SK-N-SH treated with all-trans-retinoic acid at 6 μM for 48 hours (cell line): ENCODE results near the gene RABGGTA.

Experiments used
- ATAC-seq: fragments of 200-7000 bp; cut with Tn5 transposase; 3 replicates; pipeline ENCODE4 v1.9.1; 2020; ENCODE audit warnings: mild to moderate bottlenecking, moderate library complexity
- ARNTL ChIP-seq: fragments of 450-650 bp; formaldehyde crosslinking; IDR thresholded peaks from 2 replicates; pipeline ENCODE4 v1.5.0; 2020; ENCODE audit warnings: low read depth, mild to moderate bottlenecking, moderate library complexity, borderline replicate concordance
- BACH2 ChIP-seq: fragments of 250-450 bp; sonication (Bioruptor Pico); IDR thresholded peaks from 2 replicates; pipeline ENCODE4 v1.9.0; 2021; ENCODE audit warnings: mild to moderate bottlenecking, borderline replicate concordance
- CSDC2 ChIP-seq: fragments of 250-450 bp; sonication (Bioruptor Pico); IDR thresholded peaks from 2 replicates; pipeline ENCODE4 v1.5.0; 2020; ENCODE audit warnings: mild to moderate bottlenecking, moderate library complexity
- ESRRG ChIP-seq: fragments of 250-450 bp; sonication (Bioruptor Pico); IDR thresholded peaks from 2 replicates; pipeline ENCODE4 v1.6.1; 2021; ENCODE audit warnings: mild to moderate bottlenecking
- GLIS3 ChIP-seq: fragments of 250-450 bp; sonication (Bioruptor Pico); IDR thresholded peaks from 2 replicates; pipeline ENCODE4 v1.5.0; 2020; ENCODE audit warnings: mild to moderate bottlenecking, moderate library complexity
- ISL1 ChIP-seq: fragments of 250-450 bp; sonication (Bioruptor Pico); IDR thresholded peaks from 2 replicates; pipeline ENCODE4 v2.1.2; 2022; ENCODE audit warnings: mild to moderate bottlenecking, moderate library complexity
- OSR1 ChIP-seq: fragments of 250-450 bp; sonication (Bioruptor Pico); IDR thresholded peaks from 2 replicates; pipeline ENCODE4 v1.8.0; 2022; ENCODE audit warnings: moderate library complexity, mild to moderate bottlenecking, inconsistent platforms
- PPARA ChIP-seq: fragments of 250-450 bp; sonication (Bioruptor Pico); IDR thresholded peaks from 2 replicates; pipeline ENCODE4 v1.5.0; 2020; ENCODE audit warnings: mild to moderate bottlenecking, borderline replicate concordance
- RARB ChIP-seq: fragments of 250-450 bp; sonication (Bioruptor Pico); IDR thresholded peaks from 2 replicates; pipeline ENCODE4 v1.8.0; 2021; ENCODE audit warnings: mild to moderate bottlenecking, moderate library complexity
- SNAI2 ChIP-seq: fragments of 250-450 bp; sonication (Bioruptor Pico); IDR thresholded peaks from 2 replicates; pipeline ENCODE4 v1.5.0; 2020; ENCODE audit warnings: mild to moderate bottlenecking, moderate library complexity
- TCF4 ChIP-seq: fragments of 250-450 bp; sonication (Bioruptor Pico); IDR thresholded peaks from 2 replicates; pipeline ENCODE4 v1.8.0; 2021; ENCODE audit warnings: mild to moderate bottlenecking, moderate library complexity, borderline replicate concordance
- TOX ChIP-seq: fragments of 250-450 bp; sonication (Bioruptor Pico); IDR thresholded peaks from 2 replicates; pipeline ENCODE4 v1.8.0; 2021; ENCODE audit warnings: mild to moderate bottlenecking, moderate library complexity, borderline replicate concordance
- ZC3H10 ChIP-seq: fragments of 250-450 bp; sonication (Bioruptor Pico); IDR thresholded peaks from 2 replicates; pipeline ENCODE4 v1.5.1; 2021; ENCODE audit warnings: mild to moderate bottlenecking, moderate library complexity
- ZFP30 ChIP-seq: fragments of 450-650 bp; formaldehyde crosslinking; IDR thresholded peaks from 2 replicates; pipeline ENCODE4 v1.5.0; 2022; ENCODE audit warnings: mild to moderate bottlenecking, moderate library complexity
- ZNF565 ChIP-seq: fragments of 450-650 bp; formaldehyde crosslinking; conservative IDR thresholded peaks from 2 replicates; pipeline ENCODE4 v1.5.0; 2020; ENCODE audit warnings: low read depth, mild to moderate bottlenecking, moderate library complexity
- ZNF70 ChIP-seq: fragments of 450-650 bp; formaldehyde crosslinking; IDR thresholded peaks from 2 replicates; pipeline ENCODE4 v1.5.0; 2020; ENCODE audit warnings: mild to moderate bottlenecking, moderate library complexity
- ZNF8 ChIP-seq: fragments of 450-650 bp; formaldehyde crosslinking; IDR thresholded peaks from 2 replicates; pipeline ENCODE4 v1.5.0; 2020; ENCODE audit warnings: mild to moderate bottlenecking, moderate library complexity
- TF ChIP-seq, protein P1 (sequence below): fragments of 250-450 bp; sonication (Bioruptor Pico); IDR thresholded peaks from 2 replicates; pipeline ENCODE4 v1.8.0; 2021; ENCODE audit warnings: low read depth, mild to moderate bottlenecking, moderate library complexity, borderline replicate concordance
- TF ChIP-seq, protein P2 (sequence below): fragments of 250-450 bp; sonication (Bioruptor Pico); IDR thresholded peaks from 2 replicates; pipeline ENCODE4 v1.5.0; 2020; ENCODE audit warnings: mild to moderate bottlenecking, moderate library complexity
- TF ChIP-seq, protein P3 (sequence below): fragments of 250-450 bp; sonication (Bioruptor Pico); IDR thresholded peaks from 2 replicates; pipeline ENCODE4 v1.5.1; 2021; ENCODE audit warnings: mild to moderate bottlenecking, moderate library complexity
- TF ChIP-seq, protein P4 (sequence below): fragments of 250-450 bp; sonication (Bioruptor Pico); IDR thresholded peaks from 2 replicates; pipeline ENCODE4 v1.8.0; 2020; ENCODE audit warnings: mild to moderate bottlenecking, moderate library complexity, borderline replicate concordance

The RABGGTA gene

DNA sequence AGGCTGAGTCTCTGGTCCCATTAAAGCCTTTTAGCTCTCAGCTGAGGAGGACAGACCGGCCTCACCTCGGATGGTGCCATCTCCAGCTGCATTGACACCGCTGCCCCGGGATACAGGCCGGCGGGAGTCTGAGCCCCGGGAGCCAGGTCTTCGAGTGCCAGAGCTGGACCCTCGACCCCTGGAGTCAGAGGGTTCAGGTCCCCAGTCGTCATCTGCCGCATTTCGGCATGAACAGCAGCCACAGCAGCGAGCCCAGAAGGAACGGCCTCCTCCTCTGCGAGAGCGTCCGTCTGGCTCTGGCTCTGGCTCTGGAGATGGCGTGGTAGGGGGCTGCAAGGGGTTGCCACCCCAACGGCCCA, 9.4 kb downstream of the RABGGTA start:
- TF ChIP-seq, protein P1, sequence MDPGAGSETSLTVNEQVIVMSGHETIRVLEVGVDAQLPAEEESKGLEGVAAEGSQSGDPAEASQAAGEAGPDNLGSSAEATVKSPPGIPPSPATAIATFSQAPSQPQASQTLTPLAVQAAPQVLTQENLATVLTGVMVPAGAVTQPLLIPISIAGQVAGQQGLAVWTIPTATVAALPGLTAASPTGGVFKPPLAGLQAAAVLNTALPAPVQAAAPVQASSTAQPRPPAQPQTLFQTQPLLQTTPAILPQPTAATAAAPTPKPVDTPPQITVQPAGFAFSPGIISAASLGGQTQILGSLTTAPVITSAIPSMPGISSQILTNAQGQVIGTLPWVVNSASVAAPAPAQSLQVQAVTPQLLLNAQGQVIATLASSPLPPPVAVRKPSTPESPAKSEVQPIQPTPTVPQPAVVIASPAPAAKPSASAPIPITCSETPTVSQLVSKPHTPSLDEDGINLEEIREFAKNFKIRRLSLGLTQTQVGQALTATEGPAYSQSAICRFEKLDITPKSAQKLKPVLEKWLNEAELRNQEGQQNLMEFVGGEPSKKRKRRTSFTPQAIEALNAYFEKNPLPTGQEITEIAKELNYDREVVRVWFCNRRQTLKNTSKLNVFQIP (CRISPR knock-in tag), result no peak
- TF ChIP-seq, protein P2, sequence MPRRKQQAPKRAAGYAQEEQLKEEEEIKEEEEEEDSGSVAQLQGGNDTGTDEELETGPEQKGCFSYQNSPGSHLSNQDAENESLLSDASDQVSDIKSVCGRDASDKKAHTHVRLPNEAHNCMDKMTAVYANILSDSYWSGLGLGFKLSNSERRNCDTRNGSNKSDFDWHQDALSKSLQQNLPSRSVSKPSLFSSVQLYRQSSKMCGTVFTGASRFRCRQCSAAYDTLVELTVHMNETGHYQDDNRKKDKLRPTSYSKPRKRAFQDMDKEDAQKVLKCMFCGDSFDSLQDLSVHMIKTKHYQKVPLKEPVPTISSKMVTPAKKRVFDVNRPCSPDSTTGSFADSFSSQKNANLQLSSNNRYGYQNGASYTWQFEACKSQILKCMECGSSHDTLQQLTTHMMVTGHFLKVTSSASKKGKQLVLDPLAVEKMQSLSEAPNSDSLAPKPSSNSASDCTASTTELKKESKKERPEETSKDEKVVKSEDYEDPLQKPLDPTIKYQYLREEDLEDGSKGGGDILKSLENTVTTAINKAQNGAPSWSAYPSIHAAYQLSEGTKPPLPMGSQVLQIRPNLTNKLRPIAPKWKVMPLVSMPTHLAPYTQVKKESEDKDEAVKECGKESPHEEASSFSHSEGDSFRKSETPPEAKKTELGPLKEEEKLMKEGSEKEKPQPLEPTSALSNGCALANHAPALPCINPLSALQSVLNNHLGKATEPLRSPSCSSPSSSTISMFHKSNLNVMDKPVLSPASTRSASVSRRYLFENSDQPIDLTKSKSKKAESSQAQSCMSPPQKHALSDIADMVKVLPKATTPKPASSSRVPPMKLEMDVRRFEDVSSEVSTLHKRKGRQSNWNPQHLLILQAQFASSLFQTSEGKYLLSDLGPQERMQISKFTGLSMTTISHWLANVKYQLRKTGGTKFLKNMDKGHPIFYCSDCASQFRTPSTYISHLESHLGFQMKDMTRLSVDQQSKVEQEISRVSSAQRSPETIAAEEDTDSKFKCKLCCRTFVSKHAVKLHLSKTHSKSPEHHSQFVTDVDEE, result no peak
- TF ChIP-seq ESRRG (CRISPR knock-in tag), result no peak
- TF ChIP-seq OSR1 (CRISPR knock-in tag), result no peak
- no peak for TF ChIP-seq ZNF70
- no peak for TF ChIP-seq ZNF8 (CRISPR knock-in tag)
- TF ChIP-seq ZFP30 (CRISPR knock-in tag), result no peak
- no peak for TF ChIP-seq CSDC2 (CRISPR knock-in tag)
- TF ChIP-seq PPARA (CRISPR knock-in tag), result no peak
- TF ChIP-seq, protein P3, sequence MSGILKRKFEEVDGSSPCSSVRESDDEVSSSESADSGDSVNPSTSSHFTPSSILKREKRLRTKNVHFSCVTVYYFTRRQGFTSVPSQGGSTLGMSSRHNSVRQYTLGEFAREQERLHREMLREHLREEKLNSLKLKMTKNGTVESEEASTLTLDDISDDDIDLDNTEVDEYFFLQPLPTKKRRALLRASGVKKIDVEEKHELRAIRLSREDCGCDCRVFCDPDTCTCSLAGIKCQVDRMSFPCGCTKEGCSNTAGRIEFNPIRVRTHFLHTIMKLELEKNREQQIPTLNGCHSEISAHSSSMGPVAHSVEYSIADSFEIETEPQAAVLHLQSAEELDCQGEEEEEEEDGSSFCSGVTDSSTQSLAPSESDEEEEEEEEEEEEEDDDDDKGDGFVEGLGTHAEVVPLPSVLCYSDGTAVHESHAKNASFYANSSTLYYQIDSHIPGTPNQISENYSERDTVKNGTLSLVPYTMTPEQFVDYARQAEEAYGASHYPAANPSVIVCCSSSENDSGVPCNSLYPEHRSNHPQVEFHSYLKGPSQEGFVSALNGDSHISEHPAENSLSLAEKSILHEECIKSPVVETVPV (CRISPR knock-in tag), result no peak
- no peak for TF ChIP-seq SNAI2 (CRISPR knock-in tag)
- no peak for TF ChIP-seq TCF4 (CRISPR knock-in tag)
- TF ChIP-seq RARB (CRISPR knock-in tag), result no peak
- TF ChIP-seq ZC3H10 (CRISPR knock-in tag), result no peak
- TF ChIP-seq ZNF565 (CRISPR knock-in tag), result no peak
- no peak for TF ChIP-seq GLIS3 (CRISPR knock-in tag)
- TF ChIP-seq TOX (CRISPR knock-in tag), result no peak
- ATAC-seq, result no peak

DNA sequence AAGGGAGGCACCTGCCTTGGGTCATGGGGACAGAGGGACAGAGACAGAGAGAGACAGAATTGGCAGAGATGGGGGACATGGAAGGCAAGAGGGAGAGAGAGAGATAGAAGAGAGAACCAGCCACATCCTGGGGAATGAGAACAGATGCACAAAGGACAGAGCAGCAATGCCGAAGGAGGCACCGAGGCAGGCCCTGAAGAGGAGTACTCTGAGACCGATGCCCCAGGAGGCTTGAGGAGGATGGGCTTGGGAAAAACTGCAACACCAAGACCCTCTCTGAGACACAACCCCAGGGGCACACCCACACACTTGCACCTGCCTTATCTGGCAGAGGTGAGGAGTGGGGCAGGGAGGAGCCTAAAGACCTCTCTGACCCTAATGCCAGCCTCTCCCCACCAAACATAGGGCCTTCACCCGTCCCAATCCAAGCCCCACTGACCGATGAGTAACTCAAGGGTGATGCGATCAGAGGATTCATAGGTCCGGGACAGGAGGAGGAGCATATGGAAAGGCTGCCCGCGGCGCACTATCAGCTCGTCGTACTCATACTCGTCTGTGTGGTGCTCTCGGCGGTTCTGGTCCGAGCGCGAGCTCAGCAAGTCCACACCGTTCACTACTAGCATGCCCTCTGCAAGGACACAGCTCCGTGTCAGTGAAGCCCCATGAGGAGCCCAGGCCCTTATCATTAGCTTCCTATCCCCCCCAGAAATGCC, 10.0 kb downstream of the RABGGTA start:
- TF ChIP-seq ARNTL (CRISPR knock-in tag), result no peak
- TF ChIP-seq BACH2, result no peak
- no peak for TF ChIP-seq OSR1 (CRISPR knock-in tag)
- TF ChIP-seq ZFP30 (CRISPR knock-in tag), result no peak
- no peak for TF ChIP-seq ZNF565 (CRISPR knock-in tag)
- no peak for TF ChIP-seq ZNF8 (CRISPR knock-in tag)
- TF ChIP-seq, protein P4, sequence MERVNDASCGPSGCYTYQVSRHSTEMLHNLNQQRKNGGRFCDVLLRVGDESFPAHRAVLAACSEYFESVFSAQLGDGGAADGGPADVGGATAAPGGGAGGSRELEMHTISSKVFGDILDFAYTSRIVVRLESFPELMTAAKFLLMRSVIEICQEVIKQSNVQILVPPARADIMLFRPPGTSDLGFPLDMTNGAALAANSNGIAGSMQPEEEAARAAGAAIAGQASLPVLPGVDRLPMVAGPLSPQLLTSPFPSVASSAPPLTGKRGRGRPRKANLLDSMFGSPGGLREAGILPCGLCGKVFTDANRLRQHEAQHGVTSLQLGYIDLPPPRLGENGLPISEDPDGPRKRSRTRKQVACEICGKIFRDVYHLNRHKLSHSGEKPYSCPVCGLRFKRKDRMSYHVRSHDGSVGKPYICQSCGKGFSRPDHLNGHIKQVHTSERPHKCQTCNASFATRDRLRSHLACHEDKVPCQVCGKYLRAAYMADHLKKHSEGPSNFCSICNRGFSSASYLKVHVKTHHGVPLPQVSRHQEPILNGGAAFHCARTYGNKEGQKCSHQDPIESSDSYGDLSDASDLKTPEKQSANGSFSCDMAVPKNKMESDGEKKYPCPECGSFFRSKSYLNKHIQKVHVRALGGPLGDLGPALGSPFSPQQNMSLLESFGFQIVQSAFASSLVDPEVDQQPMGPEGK (CRISPR knock-in tag), result no peak
- TF ChIP-seq, protein P2, result no peak
- TF ChIP-seq SNAI2 (CRISPR knock-in tag), result no peak
- no peak for TF ChIP-seq ZC3H10 (CRISPR knock-in tag)
- TF ChIP-seq ZNF70, result no peak
- TF ChIP-seq ISL1 (CRISPR knock-in tag), result no peak
- no peak for ATAC-seq
